IPS DF 4.7 (cell line): ENCODE results near the gene ESR2.
"Not testable (repeated sequence)": the region's sequence is repeated elsewhere in the genome, so short reads cannot be mapped to it uniquely, and the experiment has no call there.

Experiments used
- DNase-seq: peaks from one replicate; pipeline ENCODE4 v3.0.0-alpha.2; 2013; ENCODE audit warnings: low spot score; ENCODE audit errors: extremely low read depth

ESR2 gene

DNA sequence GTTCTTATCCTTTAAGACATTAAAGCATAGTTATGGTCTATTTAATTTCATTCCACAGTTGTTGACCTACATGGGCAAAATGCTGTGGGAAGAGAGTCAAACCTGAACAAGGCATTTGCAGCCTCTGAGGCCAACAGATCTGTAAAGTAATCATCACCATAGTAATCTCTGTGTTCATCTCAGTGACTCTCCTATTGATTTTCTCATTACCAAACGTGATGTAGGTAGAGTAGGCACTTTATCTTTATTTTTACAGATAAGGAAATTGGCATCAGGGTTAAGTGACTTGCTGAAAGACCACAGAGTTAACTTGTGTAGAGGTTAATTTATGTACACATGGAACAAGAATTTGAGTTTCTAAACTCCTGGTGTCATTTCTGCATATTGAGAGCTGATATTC, 203.0 kb downstream of the ESR2 start:
- DNase-seq, result no peak

DNA sequence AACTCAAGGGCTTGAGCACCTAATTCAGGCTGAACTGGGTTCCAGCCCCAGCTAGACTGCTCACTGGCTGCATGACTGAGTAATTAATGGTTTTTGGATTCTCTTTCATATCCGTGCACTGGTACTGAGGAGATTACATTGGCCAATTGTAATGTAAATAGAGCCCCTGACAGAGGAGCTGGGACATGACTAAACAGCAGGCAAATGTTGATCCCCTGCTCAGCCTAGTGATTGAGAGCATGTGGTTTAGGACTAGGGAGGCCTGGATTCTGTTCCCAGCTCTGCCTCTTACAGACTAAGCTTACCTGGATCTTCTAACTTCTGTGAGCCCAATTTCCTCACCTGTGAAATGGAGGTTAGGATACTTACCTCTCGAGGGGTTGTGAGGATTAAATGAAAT, 204.3 kb downstream of the ESR2 start:
- no peak for DNase-seq

DNA sequence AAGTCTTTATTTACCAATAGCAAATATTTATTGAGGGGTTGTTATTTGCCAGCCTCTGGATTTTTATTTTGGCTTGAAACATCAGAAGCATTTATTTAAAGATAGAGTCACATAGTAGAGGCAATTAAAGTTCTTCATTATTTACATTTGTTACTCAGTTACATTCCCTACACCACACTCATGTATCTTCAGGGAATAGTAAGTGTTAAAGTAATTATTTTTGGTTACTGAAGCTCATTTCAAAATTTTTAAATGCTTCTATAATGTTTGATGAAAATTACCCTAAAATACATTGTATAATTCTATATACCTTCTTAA, 205.6 kb downstream of the ESR2 start:
- no peak for DNase-seq

DNA sequence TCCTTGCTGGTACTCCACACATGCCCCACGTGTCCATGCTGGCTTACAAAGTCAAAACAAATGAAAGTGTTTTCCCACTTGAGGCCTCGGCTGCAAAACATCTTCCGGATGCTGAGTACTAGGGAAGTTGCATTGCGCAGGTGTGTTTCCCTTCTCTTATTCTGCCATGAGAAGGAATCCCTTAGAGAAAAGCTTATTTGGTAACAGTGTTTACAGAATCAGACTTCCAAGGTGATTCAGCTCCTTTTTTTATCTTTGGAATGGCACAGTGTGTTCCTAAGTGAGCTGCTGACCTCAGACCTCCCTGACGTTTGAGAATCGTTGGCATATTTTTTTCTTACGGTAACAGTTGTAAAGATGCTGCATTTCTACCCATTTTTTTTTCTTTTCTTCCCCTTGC, 211.3 kb downstream of the ESR2 start:
- no peak for DNase-seq

DNA sequence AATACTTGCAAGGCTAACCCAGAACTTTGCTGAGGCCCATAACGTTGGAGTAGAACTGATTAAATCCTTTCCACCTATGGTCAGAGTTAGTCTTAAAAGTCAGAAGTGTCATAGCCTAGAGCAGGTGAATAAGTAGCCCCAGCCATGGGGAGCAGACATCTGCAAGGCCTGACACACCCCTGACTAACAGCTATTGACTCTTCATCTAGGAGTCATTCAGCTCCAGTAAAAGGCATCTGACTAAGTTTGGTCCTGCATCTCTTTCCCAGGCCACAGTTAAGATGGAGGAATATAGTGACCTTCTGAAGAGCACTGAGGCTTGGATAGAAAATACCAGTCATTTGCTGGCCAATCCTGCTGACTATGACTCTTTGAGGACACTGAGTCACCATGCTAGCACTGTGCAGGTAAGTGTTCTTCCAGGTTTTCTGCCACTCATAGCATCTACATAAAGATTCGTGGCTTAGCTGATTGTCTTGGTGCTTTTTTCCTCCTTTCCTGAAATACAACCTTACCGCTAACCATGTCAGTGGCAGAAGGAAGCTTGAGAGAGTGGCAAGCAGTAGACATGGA, 212.9 kb downstream of the ESR2 start:
- DNase-seq, result no peak

DNA sequence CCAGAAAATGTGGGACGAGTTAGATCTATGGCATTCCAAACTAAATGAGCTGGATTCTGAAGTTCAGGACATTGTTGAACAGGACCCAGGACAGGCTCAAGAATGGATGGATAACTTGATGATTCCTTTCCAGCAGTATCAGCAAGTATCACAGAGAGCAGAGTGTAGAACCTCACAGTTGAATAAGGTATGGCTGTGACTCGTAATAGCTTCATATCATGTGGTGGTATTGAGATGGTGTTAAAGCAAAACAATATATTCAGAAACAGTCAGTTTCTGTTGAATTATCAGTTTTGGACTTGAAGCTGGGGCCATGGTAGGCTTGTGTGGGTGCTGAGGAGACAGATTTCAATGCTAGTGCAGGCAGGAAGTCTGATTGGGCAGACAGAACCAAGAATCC, 213.7 kb downstream of the ESR2 start:
- no peak for DNase-seq

DNA sequence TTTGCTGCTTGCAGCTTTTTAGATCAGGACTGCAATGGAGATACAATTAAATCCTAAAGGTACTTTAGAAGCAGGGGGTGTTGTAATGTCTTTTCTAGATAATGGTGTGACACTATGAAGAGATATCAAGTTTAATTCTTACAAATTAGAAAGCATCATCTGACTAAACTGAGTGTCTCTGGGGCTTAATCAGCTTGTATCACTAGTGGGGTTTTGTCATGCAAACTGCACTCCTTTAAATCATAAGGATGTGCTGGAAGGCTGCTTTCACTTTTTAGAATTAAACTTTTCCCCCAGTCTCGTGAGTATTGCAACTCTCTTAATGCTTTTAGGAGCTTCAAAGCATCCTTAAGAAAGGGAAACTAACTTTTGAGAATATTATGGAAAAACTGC, 218.6 kb downstream of the ESR2 start:
- no peak for DNase-seq

DNA sequence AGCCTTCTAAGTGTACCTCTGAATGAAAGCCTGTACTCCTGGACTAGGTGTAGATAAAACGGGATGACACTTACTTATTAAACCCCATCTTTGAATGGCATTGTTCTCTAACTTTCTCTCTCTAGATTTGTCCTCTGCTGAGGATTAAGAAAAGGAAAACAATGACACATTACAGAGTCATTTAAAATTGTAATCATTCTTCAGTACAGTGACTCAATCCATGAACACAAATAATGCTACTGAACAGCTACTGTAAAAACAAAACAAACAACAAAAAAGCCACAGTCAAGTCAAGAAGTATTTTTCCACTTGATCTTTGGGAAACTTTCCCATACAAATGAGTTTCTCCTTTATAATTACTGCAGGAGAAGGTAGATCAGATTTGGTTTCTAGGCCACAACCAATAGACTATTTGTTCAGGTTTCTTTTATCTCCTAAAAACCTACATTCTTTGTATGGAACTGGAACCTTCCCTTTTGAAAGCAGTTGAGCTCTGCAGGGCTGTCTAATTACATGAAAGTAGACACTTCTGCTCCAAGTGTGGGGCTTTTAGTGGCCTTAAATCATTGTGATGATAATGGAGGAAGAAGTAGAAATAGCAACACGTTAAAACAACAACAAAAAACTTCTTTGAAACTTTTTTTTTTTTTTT, 219.1 kb downstream of the ESR2 start:
- DNase-seq, result no peak

DNA sequence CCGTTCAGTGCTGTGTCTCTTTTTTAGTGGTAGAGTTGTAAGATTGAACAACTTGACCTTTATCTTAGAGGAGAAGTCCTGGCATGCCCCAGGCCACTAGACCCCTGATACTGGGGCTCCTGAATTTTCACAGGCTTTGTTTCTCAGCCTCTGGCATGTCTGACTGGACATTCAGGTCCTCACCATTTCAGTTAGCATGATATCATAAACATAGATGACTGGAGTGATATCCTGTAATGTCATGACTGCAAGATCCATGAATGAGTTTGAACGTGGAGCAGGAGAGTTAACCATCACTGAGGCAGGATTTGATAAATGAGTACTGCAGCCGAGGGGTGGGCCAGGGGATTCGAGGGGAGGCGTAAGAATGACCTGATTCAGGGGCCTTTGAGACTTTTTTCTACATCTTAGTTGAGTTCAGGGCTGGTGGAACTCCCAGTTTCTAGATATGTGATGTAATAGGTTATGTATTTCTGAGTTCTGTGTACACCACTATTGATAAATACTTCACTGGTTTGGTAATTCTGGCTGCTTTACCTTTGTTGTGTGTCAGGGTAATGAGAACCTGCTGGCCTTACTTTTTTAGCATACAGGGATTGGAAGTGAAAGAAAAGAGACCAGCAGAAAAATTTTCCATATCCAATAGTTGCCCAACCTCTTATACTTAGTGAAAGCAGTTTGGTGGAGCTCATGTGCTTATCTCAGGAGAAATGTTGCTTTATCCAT, 224.4 kb downstream of the ESR2 start:
- DNase-seq, result no peak

DNA sequence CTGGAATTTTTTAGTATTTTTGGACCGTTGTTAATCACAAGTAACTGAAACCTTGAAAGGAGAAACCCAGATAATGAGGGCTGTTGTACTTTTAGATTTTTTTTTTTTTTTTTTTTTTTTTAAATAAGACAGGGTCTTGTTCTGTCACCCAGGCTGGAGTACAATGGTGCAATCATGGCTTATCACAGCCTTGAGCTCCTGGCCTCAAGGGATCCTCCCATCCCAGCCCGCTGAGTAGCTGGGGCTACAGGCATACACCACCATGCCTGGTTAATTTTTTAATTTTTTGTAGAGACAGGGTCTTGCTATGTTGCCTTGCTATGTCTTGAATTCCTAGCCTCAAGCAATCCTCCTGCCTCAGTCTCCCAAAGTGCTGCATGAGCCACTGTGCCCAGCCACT, 229.7 kb downstream of the ESR2 start:
- no peak for DNase-seq

DNA sequence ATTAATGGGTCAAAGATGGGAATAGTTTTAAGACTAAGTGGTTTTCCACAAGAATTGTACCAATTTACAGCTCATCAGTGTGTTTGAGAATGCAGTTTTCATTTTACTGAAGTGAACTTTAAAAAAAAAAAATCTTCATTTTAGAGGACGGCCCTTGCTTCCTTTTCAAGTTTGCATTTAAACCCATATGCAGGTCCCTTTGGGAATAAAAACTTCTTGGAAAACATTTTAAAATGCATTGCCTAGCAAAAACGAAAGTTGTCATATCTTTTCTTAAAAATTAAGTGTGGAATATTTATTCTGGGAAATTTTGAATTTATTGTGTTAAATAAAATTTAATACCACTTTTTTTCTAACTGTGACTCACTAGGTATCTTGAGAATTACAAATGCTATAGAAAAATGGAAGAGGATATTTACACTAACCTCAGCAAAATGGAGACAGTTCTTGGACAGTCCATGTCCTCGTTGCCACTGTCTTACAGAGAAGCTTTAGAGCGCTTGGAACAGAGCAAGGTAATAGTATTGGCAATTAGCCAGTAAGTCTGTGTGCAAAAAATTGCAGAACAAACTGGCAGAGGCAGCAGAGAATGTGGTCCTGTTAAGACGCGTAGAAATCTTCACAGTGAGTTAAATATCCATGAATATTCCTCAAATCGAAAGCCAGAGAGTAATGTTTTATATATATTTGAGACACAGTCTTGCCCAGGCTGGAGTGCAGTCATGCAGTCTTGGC, 231.6 kb downstream of the ESR2 start:
- DNase-seq, result no peak

DNA sequence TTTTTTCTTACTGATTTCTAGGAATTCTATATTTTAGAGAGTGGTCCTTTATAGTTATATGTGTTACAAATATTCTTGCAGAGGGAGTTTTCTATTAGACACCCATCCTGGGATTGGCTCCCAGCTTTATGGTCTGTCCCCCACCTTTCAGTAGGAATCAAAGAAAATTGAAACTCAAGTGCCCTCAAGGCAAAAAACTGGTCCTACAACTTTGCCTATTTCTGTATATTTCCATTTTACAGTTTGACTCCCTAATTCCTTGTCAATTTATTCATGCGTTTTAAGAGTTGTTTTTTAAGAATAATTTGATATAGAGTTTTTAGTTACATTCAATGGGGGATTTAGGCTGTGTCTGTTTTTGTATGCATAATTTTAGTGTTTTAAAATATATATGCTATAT, 232.5 kb downstream of the ESR2 start:
- DNase-seq, result no peak

DNA sequence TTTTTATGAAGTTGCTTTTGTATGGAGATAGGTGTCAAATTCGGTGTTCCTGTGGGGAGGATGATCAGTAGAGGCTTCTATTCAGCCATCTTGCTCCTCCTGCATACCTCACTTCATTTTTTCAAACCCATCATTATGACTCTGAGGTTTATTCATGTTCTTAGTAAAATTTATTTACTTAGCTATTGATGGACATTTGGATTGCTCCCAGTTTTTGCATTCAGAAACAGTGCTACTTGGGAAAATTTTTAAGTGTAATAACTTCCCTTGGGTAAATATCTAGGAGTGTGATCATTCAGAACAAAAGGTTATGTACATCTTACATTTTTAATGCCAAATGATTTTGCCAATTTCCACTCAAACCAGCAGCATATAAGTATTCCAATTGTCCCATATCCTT, 233.1 kb downstream of the ESR2 start:
- no peak for DNase-seq

DNA sequence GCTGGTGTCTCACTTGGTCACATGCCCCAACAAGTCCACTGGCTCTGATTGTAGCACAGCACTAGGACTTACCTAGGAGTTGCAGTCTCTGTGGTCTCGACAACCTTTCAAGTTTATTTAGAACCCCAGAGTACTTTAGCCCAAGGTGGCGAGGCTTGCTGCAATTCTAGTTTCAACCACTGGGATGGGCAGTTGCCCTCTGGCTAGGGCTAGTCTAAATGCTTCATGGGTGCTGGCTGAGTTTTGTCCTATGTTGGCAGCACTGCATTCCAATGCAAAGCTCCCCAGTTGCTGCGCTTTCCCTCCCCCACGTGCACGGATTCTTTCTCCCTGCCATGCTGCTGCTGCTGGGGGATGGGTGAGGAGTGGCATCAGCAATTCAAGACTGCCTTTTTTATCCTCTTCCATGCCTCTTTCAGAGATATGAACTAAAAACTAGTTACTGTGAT, 233.5 kb downstream of the ESR2 start:
- DNase-seq, result peak; percentile 92

DNA sequence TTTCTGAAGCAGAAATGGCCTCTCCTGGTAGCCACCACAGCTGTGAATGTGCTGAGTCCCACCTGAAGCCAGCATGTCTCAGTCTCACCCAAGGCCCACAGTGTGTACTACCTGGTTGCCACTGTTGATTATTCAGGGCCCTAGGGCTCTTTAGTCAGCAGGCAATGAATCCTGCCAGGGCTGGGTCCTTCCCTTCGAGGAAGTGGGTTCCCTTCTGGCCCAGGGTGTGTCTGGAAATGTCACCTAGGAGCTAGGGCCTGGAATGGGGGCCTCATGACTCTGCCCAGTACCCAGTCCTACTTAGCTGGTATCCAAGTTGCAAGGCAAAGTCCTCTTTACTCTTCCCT, 234.0 kb downstream of the ESR2 start:
- no peak for DNase-seq

DNA sequence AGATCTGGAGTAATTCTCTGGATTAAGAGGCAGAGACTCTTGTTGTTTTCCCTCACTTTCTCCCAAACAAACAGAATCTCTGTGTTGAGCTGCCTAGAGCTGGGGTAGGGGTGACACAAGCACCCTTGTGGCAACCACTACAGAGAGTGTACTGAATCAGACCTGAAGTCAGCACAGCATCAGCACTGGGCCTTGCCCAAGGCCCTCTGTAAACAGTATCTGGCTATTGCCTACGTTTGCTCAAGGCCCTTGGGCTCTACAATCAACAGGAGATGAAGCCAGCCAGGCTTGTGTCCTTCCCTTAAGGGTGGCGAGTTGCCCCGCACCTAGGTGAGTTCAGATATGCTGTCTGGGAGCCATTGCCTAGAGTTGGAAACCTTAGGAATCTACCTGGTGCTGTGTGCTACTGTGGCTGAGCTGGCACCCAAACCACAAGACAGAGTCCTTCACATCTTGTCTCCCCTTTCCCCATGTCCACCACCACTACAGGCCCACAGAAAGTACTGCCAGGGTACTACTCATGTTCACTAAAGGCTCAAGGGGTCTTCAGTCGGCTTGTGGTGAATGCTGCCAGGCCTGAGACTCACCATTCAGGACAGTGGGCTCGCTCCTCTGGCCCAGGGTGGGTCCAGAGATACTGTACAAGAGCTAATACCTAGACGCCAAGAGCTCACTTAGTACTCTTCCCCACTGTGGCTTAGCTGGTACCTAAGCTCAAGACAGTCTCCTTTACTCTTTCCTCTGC, 234.5 kb downstream of the ESR2 start:
- no peak for DNase-seq

DNA sequence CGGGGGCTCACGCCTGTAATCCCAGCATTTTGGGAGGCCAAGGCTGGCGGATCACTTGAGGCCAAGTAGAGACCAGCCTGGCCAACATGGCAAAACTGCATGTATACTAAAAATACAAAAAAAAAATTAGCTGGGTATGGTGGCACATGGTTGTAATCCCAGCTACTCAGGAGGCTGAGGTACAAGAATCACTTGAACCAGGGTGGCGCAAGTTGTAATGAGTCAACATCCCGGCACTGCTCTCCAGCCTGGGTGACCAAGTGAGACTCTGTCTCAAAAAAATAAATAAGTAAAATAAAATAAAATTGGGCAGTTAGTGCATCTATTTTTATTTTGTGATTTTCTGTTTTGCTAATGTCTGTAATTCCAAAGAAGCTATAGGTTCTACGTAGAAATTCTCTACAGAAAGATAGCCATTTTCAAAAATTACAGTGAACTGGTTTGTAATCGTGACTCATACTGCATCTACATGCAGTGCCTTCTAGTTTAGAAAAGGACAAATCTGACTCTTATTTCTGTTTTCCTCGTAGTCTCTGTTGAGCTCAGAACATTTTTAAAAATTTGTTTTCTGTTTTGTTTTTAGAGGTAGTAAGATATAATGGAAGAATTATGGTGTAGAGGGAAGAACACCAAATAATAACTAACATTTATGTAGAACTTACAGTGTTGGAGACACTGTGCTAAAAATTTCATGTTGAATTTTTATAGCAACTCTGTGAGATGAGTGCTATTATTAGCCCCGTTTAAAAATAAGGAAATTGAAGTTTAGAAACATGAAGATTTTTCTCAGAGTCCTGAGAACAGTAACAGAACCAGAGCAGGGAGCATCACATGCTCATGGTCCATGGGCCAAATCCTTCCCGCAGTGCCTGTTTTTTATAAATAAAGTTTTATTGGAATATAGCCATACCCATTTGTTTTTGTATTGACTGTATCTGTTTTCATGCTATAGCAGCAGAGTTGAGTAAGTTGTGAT, 240.2 kb downstream of the ESR2 start:
- no peak for DNase-seq

DNA sequence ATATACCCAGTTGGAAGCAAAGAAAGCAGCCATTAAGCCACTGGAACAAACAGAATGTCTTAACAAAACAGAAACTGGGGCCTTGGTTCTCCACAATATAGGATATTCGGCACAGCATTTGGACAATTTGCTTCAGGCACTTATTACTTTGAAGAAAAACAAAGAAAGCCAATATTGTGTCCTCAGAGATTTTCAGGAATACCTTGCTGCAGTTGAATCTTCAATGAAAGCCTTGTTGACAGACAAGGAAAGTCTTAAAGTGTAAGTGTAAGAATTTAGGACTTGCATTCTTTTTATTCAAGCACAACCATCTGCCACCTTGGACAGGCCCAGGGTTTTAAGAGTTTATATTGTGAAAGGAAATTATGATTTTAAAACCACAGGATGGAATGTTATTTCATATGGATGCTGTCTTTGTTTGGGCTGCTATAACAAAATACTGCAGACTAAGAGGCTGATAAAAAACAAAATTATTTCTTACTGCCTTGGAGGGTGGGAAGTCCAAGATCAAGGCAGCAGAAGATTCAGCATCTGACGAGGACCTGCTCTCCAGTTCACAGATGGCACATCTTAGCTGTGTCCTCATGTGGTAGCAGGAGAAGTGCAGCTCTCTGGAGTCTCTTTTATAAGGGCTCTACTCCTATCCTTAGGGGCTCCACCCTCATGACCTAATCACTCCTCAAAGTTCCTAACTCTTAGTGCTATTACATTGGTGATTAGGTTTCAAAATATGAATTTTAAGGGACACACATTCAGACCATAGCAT, 244.4 kb downstream of the ESR2 start:
- DNase-seq, result no peak

DNA sequence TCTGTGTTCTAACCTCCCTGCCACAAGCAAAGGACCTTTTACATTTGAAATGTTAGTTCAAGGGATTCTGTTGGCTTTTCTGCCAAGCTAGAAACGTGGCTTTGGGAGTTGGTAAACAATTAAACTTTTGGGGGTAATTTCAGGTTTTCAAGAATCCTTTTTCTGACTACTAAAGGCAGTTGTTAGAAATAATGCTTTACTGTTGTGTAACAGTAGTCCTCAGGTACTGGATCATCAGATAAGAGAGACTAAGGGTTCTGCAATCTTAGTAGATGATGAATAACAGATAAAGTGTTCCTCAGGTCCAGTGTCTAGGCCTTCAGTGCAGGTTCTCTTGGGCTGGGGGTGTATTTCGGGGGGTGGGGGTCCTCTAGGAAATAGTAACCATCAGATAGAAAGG, 249.1 kb downstream of the ESR2 start:
- DNase-seq, result no peak

DNA sequence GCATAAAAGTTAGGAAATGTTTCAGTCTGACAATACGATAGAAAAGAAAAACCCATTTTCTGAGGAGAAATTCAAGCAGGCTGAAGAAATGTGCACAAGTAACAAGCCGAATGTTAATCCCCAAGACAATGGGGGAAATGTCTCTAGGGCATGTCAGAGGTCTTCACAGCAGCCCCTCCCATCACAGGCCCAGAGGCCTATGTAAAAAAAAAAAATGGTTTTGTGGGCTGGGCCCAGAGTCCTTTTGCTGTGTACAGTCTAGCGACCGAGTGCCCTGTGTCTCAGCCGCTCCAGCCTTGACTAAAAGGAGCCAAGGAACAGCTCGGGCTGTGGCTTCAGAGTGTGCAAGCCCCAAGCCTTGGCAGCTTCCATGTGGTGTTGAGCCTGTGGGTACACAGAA, 250.9 kb downstream of the ESR2 start:
- DNase-seq, result not testable (repeated sequence)
